H1 (cell line): ENCODE data around the gene AMPD3. TPM values are rescaled to one million over a fixed set of nuclear protein-coding genes. Genes with fewer than 3 reads are reported as not detected.

Experiments
- CTCF ChIA-PET: fragments of 300-600 bp; sonication (Branson Sonifier 250); formaldehyde crosslinking; loops from one replicate; lab custom pipeline; 2021; ENCODE audit not compliant: partially characterized antibody; lab: Charles Lee
- POLR2A ChIA-PET: fragments of 300-600 bp; sonication (Branson Sonifier 250); formaldehyde crosslinking; loops from one replicate; lab custom pipeline; 2021; ENCODE audit warnings: inconsistent platforms; ENCODE audit not compliant: partially characterized antibody; lab: Charles Lee
- DNase-seq, 2 experiments: peaks; one replicate each; pipeline versions ENCODE4 v3.0.0 to v3.0.0-alpha.2; 2010 to 2022; ENCODE audit warnings: low spot score in 2 of 2, low read depth in 1 of 2, mixed read lengths in 1 of 2
- FAIRE-seq: peaks from 2 replicates; lab custom pipeline; 2011; peaks lifted over from hg19 to GRCh38; lab: Jason Lieb, UNC
- H2AFZ ChIP-seq: 2 replicates; pipeline ENCODE4 v1.8.1; 2012; ENCODE audit warnings: low read length, inconsistent platforms
- H2AK5ac ChIP-seq: 2 replicates; pipeline ENCODE4 v1.6.1; 2013; ENCODE audit warnings: low read depth, low read length
- H2BK120ac ChIP-seq: replicated peaks from 2 replicates; pipeline ENCODE3; 2013; ENCODE audit warnings: low read depth, low read length, inconsistent platforms
- H2BK12ac ChIP-seq: 2 replicates; pipeline ENCODE4 v1.6.1; 2013; ENCODE audit warnings: low read depth, low read length
- H2BK15ac ChIP-seq: 2 replicates; pipeline ENCODE4 v1.6.1; 2013; ENCODE audit warnings: low read length
- H2BK20ac ChIP-seq: 2 replicates; pipeline ENCODE4 v1.6.1; 2013; ENCODE audit warnings: low read length
- H2BK5ac ChIP-seq: 2 replicates; pipeline ENCODE4 v1.6.1; 2013; ENCODE audit warnings: low read depth, low read length
- H3K14ac ChIP-seq: 2 replicates; pipeline ENCODE4 v1.6.1; 2013; ENCODE audit warnings: inconsistent platforms; ENCODE audit not compliant: insufficient read length
- H3K18ac ChIP-seq: 2 replicates; pipeline ENCODE4 v1.6.1; 2013; ENCODE audit warnings: low read length; ENCODE audit errors: extremely low read depth
- H3K23ac ChIP-seq: 2 replicates; pipeline ENCODE4 v1.6.1; 2013; ENCODE audit warnings: inconsistent platforms; ENCODE audit not compliant: insufficient read length
- H3K23me2 ChIP-seq: 2 replicates; pipeline ENCODE4 v1.6.1; 2013; ENCODE audit warnings: low read depth, low read length
- H3K27ac ChIP-seq: 2 replicates; pipeline ENCODE4 v1.6.1; 2011; ENCODE audit warnings: low read depth, low read length, inconsistent platforms
- H3K27me3 ChIP-seq, 4 experiments: replicated peaks in 1 of 4; 1 replicate in 1 of 4; 2 replicates in 3 of 4; pipeline versions ENCODE4 v1.6.1 to v1.8.1; 2011 to 2013; ENCODE audit warnings: low read length in 3 of 4, mild to moderate bottlenecking in 3 of 4, inconsistent platforms in 2 of 4, mixed read lengths in 2 of 4, moderate library complexity in 1 of 4; ENCODE audit not compliant: control insufficient read depth in 3 of 4, insufficient read depth in 3 of 4; ENCODE audit errors: extremely low read depth in 1 of 4
- H3K36me3 ChIP-seq, 4 experiments: 2 replicates each; pipeline versions ENCODE4 v1.6.1 to v1.8.1; 2011 to 2013; ENCODE audit warnings: mild to moderate bottlenecking in 4 of 4, low read length in 3 of 4, moderate library complexity in 2 of 4, control low read depth in 1 of 4, inconsistent platforms in 1 of 4; ENCODE audit not compliant: insufficient read depth in 4 of 4, control insufficient read depth in 2 of 4
- H3K4ac ChIP-seq: replicated peaks from 2 replicates; pipeline ENCODE3; 2013; ENCODE audit warnings: low read length, low read depth, mixed read lengths, inconsistent platforms; ENCODE audit not compliant: insufficient read length
- H3K4me1 ChIP-seq, 4 experiments: replicated peaks in 1 of 4; 1 replicate in 1 of 4; 2 replicates in 3 of 4; pipeline versions ENCODE4 v1.6.1 to v1.8.1; 2011 to 2013; ENCODE audit warnings: low read length in 3 of 4, inconsistent platforms in 2 of 4, mixed read lengths in 1 of 4; ENCODE audit not compliant: insufficient read depth in 4 of 4, control insufficient read depth in 3 of 4
- H3K4me2 ChIP-seq, 2 experiments: 2 replicates each; pipeline versions ENCODE4 v1.6.1 to v1.8.1; 2011 to 2013; ENCODE audit warnings: low read depth in 2 of 2, low read length in 2 of 2, control low read depth in 1 of 2, inconsistent platforms in 1 of 2, mild to moderate bottlenecking in 1 of 2; ENCODE audit not compliant: insufficient read depth in 1 of 2
- H3K4me3 ChIP-seq, 4 experiments: fragments of 200-600, 300-600 bp in 1 of 4; sonication (generic), shearing (Covaris generic), sonication (Bioruptor Twin) in 1 of 4; 2 replicates each; pipeline versions ENCODE4 v1.5.1 to v1.8.1; 2011 to 2016; ENCODE audit warnings: low read length in 4 of 4, low read depth in 3 of 4, control low read depth in 2 of 4, inconsistent platforms in 2 of 4, mild to moderate bottlenecking in 2 of 4, mixed read lengths in 1 of 4, moderate library complexity in 1 of 4; ENCODE audit not compliant: insufficient read depth in 2 of 4; ENCODE audit errors: extremely low read depth in 1 of 4
- H3K56ac ChIP-seq: replicated peaks from 2 replicates; pipeline ENCODE3; 2013; ENCODE audit warnings: low read depth, mild to moderate bottlenecking, mixed read lengths, low read length, inconsistent platforms; ENCODE audit not compliant: insufficient read length
- H3K79me1 ChIP-seq: 2 replicates; pipeline ENCODE4 v1.6.1; 2013; ENCODE audit warnings: low read depth, low read length, control low read depth
- H3K79me2 ChIP-seq, 2 experiments: 2 replicates each; pipeline versions ENCODE4 v1.6.1 to v1.8.1; 2012 to 2013; ENCODE audit warnings: low read length in 2 of 2, mild to moderate bottlenecking in 2 of 2, inconsistent platforms in 1 of 2; ENCODE audit not compliant: insufficient read depth in 2 of 2, control insufficient read depth in 1 of 2
- H3K9ac ChIP-seq, 4 experiments: replicated peaks in 1 of 4; 1 replicate in 1 of 4; 2 replicates in 3 of 4; pipeline versions ENCODE4 v1.6.1 to v1.8.1; 2011 to 2013; ENCODE audit warnings: low read depth in 3 of 4, low read length in 3 of 4, control low read depth in 2 of 4, mild to moderate bottlenecking in 2 of 4, moderate library complexity in 2 of 4, inconsistent platforms in 1 of 4; ENCODE audit errors: extremely low read depth in 1 of 4
- H3K9me3 ChIP-seq, 2 experiments: 2 replicates each; pipeline versions ENCODE4 v1.6.1 to v1.8.1; 2012 to 2013; ENCODE audit warnings: mild to moderate bottlenecking in 2 of 2, moderate library complexity in 2 of 2, control low read depth in 1 of 2, inconsistent platforms in 1 of 2, low read depth in 1 of 2, low read length in 1 of 2, mixed read lengths in 1 of 2; ENCODE audit not compliant: insufficient read depth in 2 of 2
- H4K20me1 ChIP-seq, 2 experiments: replicated peaks in 1 of 2; 2 replicates each; pipeline versions ENCODE3 to v1.8.1; 2011 to 2013; ENCODE audit warnings: inconsistent platforms in 2 of 2, low read length in 2 of 2, mild to moderate bottlenecking in 1 of 2; ENCODE audit not compliant: insufficient read depth in 2 of 2, control insufficient read depth in 1 of 2
- H4K5ac ChIP-seq: 2 replicates; pipeline ENCODE4 v1.6.1; 2013; ENCODE audit warnings: low read length, low read depth, mixed read lengths, inconsistent platforms; ENCODE audit not compliant: insufficient read length
- H4K8ac ChIP-seq: 2 replicates; pipeline ENCODE4 v1.8.0; 2013; ENCODE audit warnings: mild to moderate bottlenecking, moderate library complexity, low read length, inconsistent platforms; ENCODE audit not compliant: insufficient read depth; ENCODE audit errors: extremely low read depth
- H4K91ac ChIP-seq: replicated peaks from 2 replicates; pipeline ENCODE3; 2013; ENCODE audit warnings: low read length, mixed read lengths, inconsistent platforms; ENCODE audit not compliant: insufficient read length
- ASH2L ChIP-seq: fragments of 200-600, 300-600 bp; sonication (generic); IDR thresholded peaks from one replicate; pipeline ENCODE4 v1.7.1; 2017; ENCODE audit warnings: low read length
- ATF3 ChIP-seq: IDR thresholded peaks from 2 replicates; pipeline ENCODE4 v1.6.1; 2011; ENCODE audit warnings: low read depth, mild to moderate bottlenecking, low read length; ENCODE audit not compliant: insufficient read depth
- RNF2 ChIP-seq: fragments of 200-900, 300-1000 bp; sonication (generic); IDR thresholded peaks from 2 replicates; pipeline ENCODE4 v1.7.1; 2016; ENCODE audit warnings: borderline replicate concordance, low read depth, mild to moderate bottlenecking, antibody characterized with exemption, low read length; ENCODE audit not compliant: poor library complexity, severe bottlenecking; ENCODE audit errors: missing control alignments
- TAF7 ChIP-seq: optimal IDR thresholded peaks from 2 replicates; pipeline ENCODE3; 2011; ENCODE audit warnings: low read depth, mild to moderate bottlenecking, inconsistent platforms, low read length, moderate library complexity, borderline replicate concordance
- USF2 ChIP-seq: IDR thresholded peaks from 2 replicates; pipeline ENCODE4 v1.6.1; 2011; ENCODE audit warnings: low read length, improper control_type of control experiment
- WGBS, 2 experiments: shearing (Covaris generic) in 1 of 2; methylation state at CpG; one replicate each; pipeline versions ENCODE4 v1.1.6 to v1.1.7; 2013 to 2015; ENCODE audit warnings: low lambda C conversion rate in 2 of 2, mixed read lengths in 2 of 2, inconsistent platforms in 1 of 2, low coverage in 1 of 2, missing lambda C conversion rate in 1 of 2; ENCODE audit not compliant: insufficient replicate concordance in 2 of 2, insufficient coverage in 1 of 2, insufficient read length in 1 of 2; ENCODE audit errors: extremely low coverage in 1 of 2, missing lambda C conversion rate in 1 of 2; 5-methylcytosine and 5-hydroxymethylcytosine counted together
- polyA plus RNA-seq, 7 experiments: library from polyadenylated mRNA; depleted of rRNA in 3 of 7; stranded (reverse) in 5 of 7; unstranded in 2 of 7; fragments of >200 nt in 5 of 7; fragments of 200-250 nt in 2 of 7; gene quantifications; 1 replicate in 5 of 7; 2 replicates in 1 of 7; 4 replicates in 1 of 7; pipeline versions ENCODE4 v1.2.1 to v1.2.3, GENCODE V29; 2011 to 2013; ENCODE audit warnings: missing spikeins in 2 of 7, mixed read lengths in 2 of 7
- total RNA-seq: library from RNA; stranded (reverse); fragmentation: NEBNext Ultra II Directional; extraction: Animal tissue kit (Norgen Biotek cat#: 25700); gene quantifications from 2 replicates; pipeline ENCODE4 v1.2.1, GENCODE V29; 2021
- TF ChIP-seq, protein P1 (sequence below): IDR thresholded peaks from 2 replicates; pipeline ENCODE4 v1.6.1; 2012; ENCODE audit warnings: low read length, inconsistent platforms

AMPD3 gene
- total and polyA plus RNA-seq, 2 of the 8 experiments (the other 6 are each of a cell fraction or from before 2014, with no cell fraction given) = 4.0 to 6.3 TPM

DNA sequence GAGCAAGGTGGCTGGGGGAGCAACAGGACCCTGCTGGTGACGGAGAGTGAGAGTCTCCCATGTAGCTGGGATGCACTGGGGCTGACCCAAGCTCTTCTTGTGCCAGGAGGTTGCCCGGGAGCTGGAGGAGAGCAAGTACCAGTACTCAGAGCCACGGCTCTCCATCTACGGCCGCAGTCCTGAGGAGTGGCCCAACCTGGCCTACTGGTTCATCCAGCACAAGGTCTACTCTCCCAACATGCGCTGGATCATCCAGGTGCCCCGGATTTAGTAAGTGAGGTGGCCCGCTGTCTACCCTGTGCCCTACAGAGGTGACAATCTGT, 40.4 kb downstream of the AMPD3 start:
- no peak overlapping the region for H4K5ac ChIP-seq
- no peaks in the 10 kb centered on the region; a peak in 1 of 8 replicates for H3K36me3 ChIP-seq
- H3K4me2 ChIP-seq = no peak overlapping the region
- H3K79me1 ChIP-seq = no peaks in the 10 kb centered on the region
- no peak overlapping the region for H3K23ac ChIP-seq
- no peak for FAIRE-seq
- H2BK12ac ChIP-seq = no peak overlapping the region
- H3K14ac ChIP-seq = no peak overlapping the region
- 94% methylated on average over 8 of the region's 8 CpGs; no CpG with 5 or more reads in 1 of the 2 experiments for WGBS, 2 experiments
- H3K23me2 ChIP-seq = peaks cover 2% of the 10 kb centered on the region; the same call in 1 of the 2 replicates
- no peak overlapping the region for H2AFZ ChIP-seq
- no peaks in the 10 kb centered on the region; a peak in 1 of 7 replicates for H3K27me3 ChIP-seq
- H3K56ac ChIP-seq = no peak overlapping the region
- H3K9me3 ChIP-seq = no peaks in the 10 kb centered on the region; a peak in 1 of 4 replicates
- H2BK120ac ChIP-seq = no peak overlapping the region
- no peak for DNase-seq
- no peak overlapping the region for H3K9ac ChIP-seq
- no peak overlapping the region for H3K18ac ChIP-seq
- ChIA-PET CTCF (interaction anchor here (0.6 to 0.8 kb wide), 2 partner anchors 37 to 156 kb away, joined by 3 read pairs; no protein-coding TSS in a partner anchor), POLR2A (interaction anchor here (1.2 kb wide), 1 partner anchor 14 kb away, joined by 6 read pairs; no protein-coding TSS in a partner anchor)
- no peak overlapping the region for H4K8ac ChIP-seq
- no peak overlapping the region for H4K91ac ChIP-seq
- no peak overlapping the region for H3K4me3 ChIP-seq
- no peaks in the 10 kb centered on the region for H3K79me2 ChIP-seq
- H3K27ac ChIP-seq = no peak overlapping the region
- H2BK5ac ChIP-seq = 0 out of 2 replicates have a peak overlapping the region, but pooled peaks have one; percentile 39
- TF ChIP-seq ATF3 (no peak), ASH2L (no peak), USF2 (no peak), TAF7 (no peak), RNF2 (no peak)
- TF ChIP-seq, protein P1, sequence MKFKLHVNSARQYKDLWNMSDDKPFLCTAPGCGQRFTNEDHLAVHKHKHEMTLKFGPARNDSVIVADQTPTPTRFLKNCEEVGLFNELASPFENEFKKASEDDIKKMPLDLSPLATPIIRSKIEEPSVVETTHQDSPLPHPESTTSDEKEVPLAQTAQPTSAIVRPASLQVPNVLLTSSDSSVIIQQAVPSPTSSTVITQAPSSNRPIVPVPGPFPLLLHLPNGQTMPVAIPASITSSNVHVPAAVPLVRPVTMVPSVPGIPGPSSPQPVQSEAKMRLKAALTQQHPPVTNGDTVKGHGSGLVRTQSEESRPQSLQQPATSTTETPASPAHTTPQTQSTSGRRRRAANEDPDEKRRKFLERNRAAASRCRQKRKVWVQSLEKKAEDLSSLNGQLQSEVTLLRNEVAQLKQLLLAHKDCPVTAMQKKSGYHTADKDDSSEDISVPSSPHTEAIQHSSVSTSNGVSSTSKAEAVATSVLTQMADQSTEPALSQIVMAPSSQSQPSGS = no peak
- H4K20me1 ChIP-seq = peaks cover 0 to 6% of the 10 kb centered on the region in 2 experiments
- no peak overlapping the region for H2BK15ac ChIP-seq
- H3K4me1 ChIP-seq = peaks cover 0 to 5% (median 0%) of the 10 kb centered on the region in 4 experiments; a peak in 2 of 7 replicates
- no peak overlapping the region for H3K4ac ChIP-seq
- H2BK20ac ChIP-seq = no peak overlapping the region
- H2AK5ac ChIP-seq = no peak overlapping the region
